GM10266 (cell line): Measurements from ENCODE around the gene CTSC.

Source experiments
- DNase-seq: peaks from one replicate; pipeline ENCODE4 v3.0.0; 2012; ENCODE audit errors: extremely low spot score
- CTCF ChIP-seq: IDR thresholded peaks from 2 replicates; pipeline ENCODE4 v1.5.1; 2012; ENCODE audit warnings: mild to moderate bottlenecking, low read depth; ENCODE audit not compliant: control insufficient read depth, insufficient read depth; ENCODE audit errors: missing control alignments

CTSC gene

GRCh38 chr11:88288560-88288959 is 49.0 kb downstream of the CTSC start:
- DNase-seq = no peak
- no peak for TF ChIP-seq CTCF

- no peak for DNase-seq
- no peak for TF ChIP-seq CTCF
These were observed 53.0 kb downstream of the CTSC start for GRCh38 chr11:88284336-88285050.

GRCh38 chr11:88282747-88283515 is 54.6 kb downstream of the CTSC start:
- DNase-seq = no peak
- no peak for TF ChIP-seq CTCF

- no peak for TF ChIP-seq CTCF
- no peak for DNase-seq
These were observed 56.2 kb downstream of the CTSC start for GRCh38 chr11:88281317-88281712.

GRCh38 chr11:88280673-88281316 is 56.7 kb downstream of the CTSC start:
- no peak for TF ChIP-seq CTCF
- no peak for DNase-seq

GRCh38 chr11:88277349-88277915 is 60.1 kb downstream of the CTSC start:
- TF ChIP-seq CTCF = no peak
- no peak for DNase-seq
